ENCODE data around the gene STN1. TPM values are rescaled to one million over a fixed set of nuclear protein-coding genes. Genes with fewer than 3 reads are reported as not detected.

The STN1 gene
- total and polyA plus RNA-seq, 10 of the 15 experiments (the other 5 are each of a cell fraction or from before 2014, with no cell fraction given): 22.2 to 31.8 (median 28.5) TPM

DNA sequence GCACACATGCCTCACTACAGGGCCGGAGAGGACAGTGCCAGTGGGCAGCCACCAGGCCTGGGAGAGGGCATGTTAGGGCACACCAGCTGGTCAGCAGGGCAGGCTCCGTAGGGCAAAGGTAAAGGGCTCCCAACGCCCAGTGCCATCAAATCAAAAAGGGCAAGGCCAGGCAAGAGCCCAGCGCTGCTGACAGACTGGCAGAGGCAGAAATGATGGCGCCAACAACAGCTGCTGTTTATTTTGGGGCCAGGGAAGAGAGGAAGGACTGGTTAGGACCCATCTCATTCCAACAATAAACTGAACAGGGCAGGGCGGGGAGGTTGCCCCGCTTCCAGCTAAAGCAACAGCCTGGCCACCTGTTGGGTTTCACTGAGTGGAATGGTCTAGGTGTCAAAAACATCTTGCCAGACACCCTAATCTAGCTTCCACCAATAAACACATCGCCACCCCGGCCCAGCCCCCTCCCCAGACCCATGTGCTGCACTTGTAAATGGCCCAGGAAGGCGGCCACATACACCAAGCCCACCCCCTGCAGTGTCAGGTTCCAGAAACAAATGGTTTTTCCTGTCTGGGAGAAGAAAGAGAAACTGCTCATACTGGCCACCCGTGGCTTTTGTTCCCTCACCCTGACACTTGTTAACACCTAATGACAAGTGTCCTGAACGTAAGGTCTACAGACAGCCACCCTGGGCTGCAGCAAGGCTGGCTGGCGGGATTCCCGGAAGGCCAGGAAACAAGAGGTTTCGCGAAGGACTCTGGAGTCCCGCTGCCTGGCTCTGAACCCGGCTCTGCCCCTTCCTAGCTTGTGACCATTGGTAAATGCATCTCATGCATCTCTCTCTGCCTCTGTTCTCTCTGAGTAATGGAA lies 77.9 kb downstream of the STN1 start:
- Histone ChIP-seq H4K20me1 (ENCODE audit: control insufficient read depth, insufficient read depth) (no peaks in the 10 kb centered on the region), H3K4me2 (ENCODE audit: control insufficient read depth, insufficient read depth) (no peak overlapping the region), H3K9ac (ENCODE audit: control insufficient read depth, insufficient read depth, low read length) (no peak overlapping the region), H3K9me3 (replicated peaks; ENCODE audit: control insufficient read depth, insufficient read depth, low read length) (no peaks in the 10 kb centered on the region), H3K4me1 (ENCODE audit: control insufficient read depth, insufficient read depth, low read length) (no peaks in the 10 kb centered on the region), H2AFZ (ENCODE audit: control insufficient read depth, low read depth, low read length) (no peak overlapping the region), H3K27ac (ENCODE audit: control insufficient read depth, insufficient read depth) (no peak overlapping the region), H3K27me3 (replicated peaks in 1 of 2; ENCODE audit: control insufficient read depth in 2 of 2, insufficient read depth in 2 of 2, low read length in 1 of 2) (no peaks in the 10 kb centered on the region), H3K36me3 (ENCODE audit: control insufficient read depth in 2 of 2, insufficient read depth in 2 of 2, low read length in 1 of 2) (no peaks in the 10 kb centered on the region), H3K79me2 (ENCODE audit: control insufficient read depth, insufficient read depth, low read length) (no peaks in the 10 kb centered on the region), H3K4me3 (no peak overlapping the region)
- FAIRE-seq: no peak
- ChIA-PET CTCF (interaction anchor here (1.4 kb wide), 1 partner anchor 87 kb away, joined by 6 read pairs; no protein-coding TSS in a partner anchor), RAD21 (ENCODE audit: unreplicated experiment) (no interaction called here), POLR2A (no interaction called here), SMC1A (ENCODE audit: uncharacterized antibody, unreplicated experiment) (no interaction called here)
- 58% methylated on average over 18 of the region's 18 CpGs for WGBS (ENCODE audit: insufficient coverage, insufficient replicate concordance, low lambda C conversion rate, missing lambda C conversion rate)
- TF ChIP-seq FOXK2 (IDR thresholded peaks at IDR 0.05) (no peak), RCOR1 (conservative IDR thresholded peaks at IDR 0.05; ENCODE audit: low read depth, low read length) (no peak), EP300 (IDR thresholded peaks at IDR 0.05; ENCODE audit: borderline replicate concordance in 1 of 2, control insufficient read depth in 1 of 2, low read depth in 2 of 2, low read length in 2 of 2) (no peak), ZNF384 (IDR thresholded peaks at IDR 0.05; ENCODE audit: borderline replicate concordance, low read depth, low read length) (no peak), NR2F1 (conservative IDR thresholded peaks at IDR 0.05) (no peak), BMI1 (IDR thresholded peaks at IDR 0.05; ENCODE audit: borderline replicate concordance) (no peak), IKZF2 (IDR thresholded peaks at IDR 0.05) (no peak), HCFC1 (IDR thresholded peaks at IDR 0.05; ENCODE audit: low read length) (no peak)
- TF ChIP-seq, protein P1, sequence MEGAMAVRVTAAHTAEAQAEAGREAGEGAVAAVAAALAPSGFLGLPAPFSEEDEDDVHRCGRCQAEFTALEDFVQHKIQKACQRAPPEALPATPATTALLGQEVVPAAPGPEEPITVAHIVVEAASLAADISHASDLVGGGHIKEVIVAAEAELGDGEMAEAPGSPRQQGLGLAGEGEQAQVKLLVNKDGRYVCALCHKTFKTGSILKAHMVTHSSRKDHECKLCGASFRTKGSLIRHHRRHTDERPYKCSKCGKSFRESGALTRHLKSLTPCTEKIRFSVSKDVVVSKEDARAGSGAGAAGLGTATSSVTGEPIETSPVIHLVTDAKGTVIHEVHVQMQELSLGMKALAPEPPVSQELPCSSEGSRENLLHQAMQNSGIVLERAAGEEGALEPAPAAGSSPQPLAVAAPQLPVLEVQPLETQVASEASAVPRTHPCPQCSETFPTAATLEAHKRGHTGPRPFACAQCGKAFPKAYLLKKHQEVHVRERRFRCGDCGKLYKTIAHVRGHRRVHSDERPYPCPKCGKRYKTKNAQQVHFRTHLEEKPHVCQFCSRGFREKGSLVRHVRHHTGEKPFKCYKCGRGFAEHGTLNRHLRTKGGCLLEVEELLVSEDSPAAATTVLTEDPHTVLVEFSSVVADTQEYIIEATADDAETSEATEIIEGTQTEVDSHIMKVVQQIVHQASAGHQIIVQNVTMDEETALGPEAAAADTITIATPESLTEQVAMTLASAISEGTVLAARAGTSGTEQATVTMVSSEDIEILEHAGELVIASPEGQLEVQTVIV (IDR thresholded peaks at IDR 0.05; ENCODE audit: borderline replicate concordance, partially characterized antibody): no peak
- TF ChIP-seq, protein P2, sequence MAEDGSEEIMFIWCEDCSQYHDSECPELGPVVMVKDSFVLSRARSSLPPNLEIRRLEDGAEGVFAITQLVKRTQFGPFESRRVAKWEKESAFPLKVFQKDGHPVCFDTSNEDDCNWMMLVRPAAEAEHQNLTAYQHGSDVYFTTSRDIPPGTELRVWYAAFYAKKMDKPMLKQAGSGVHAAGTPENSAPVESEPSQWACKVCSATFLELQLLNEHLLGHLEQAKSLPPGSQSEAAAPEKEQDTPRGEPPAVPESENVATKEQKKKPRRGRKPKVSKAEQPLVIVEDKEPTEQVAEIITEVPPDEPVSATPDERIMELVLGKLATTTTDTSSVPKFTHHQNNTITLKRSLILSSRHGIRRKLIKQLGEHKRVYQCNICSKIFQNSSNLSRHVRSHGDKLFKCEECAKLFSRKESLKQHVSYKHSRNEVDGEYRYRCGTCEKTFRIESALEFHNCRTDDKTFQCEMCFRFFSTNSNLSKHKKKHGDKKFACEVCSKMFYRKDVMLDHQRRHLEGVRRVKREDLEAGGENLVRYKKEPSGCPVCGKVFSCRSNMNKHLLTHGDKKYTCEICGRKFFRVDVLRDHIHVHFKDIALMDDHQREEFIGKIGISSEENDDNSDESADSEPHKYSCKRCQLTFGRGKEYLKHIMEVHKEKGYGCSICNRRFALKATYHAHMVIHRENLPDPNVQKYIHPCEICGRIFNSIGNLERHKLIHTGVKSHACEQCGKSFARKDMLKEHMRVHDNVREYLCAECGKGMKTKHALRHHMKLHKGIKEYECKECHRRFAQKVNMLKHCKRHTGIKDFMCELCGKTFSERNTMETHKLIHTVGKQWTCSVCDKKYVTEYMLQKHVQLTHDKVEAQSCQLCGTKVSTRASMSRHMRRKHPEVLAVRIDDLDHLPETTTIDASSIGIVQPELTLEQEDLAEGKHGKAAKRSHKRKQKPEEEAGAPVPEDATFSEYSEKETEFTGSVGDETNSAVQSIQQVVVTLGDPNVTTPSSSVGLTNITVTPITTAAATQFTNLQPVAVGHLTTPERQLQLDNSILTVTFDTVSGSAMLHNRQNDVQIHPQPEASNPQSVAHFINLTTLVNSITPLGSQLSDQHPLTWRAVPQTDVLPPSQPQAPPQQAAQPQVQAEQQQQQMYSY (CRISPR knock-in tag; IDR thresholded peaks at IDR 0.05): no peak
- ATAC-seq: no peak
- no peak for DNase-seq (ENCODE audit: low read depth, low spot score)
- intact Hi-C loops (cut with micrococcal nuclease; ENCODE audit: unreplicated experiment): no loop called here
- no TSS peak for BruUV-seq (replicated peaks)
- in situ Hi-C loops (cut with MboI): no loop called here

Measured in GM12878 (cell line).